IMR-90 (cell line): ENCODE data around the gene RUNX1. TPM values are rescaled to one million over a fixed set of nuclear protein-coding genes. Genes with fewer than 3 reads are reported as not detected.

ENCODE experiments used
- ATAC-seq: fragments of 200-7000 bp; cut with Tn5 transposase; 2 replicates; pipeline ENCODE4 v1.9.1; 2020; ENCODE audit warnings: low read depth, mild to moderate bottlenecking, moderate library complexity
- BruUV-seq: library from RNA; stranded (reverse); fragments of 400-500 nt; replicated peaks from 2 replicates; lab custom pipeline; 2021; lab: Mats Ljungman, UMichigan
- CTCF ChIA-PET: fragments of 300-600 bp; formaldehyde crosslinking; extraction: SDS; loops from one replicate; lab custom pipeline; 2021; ENCODE audit warnings: antibody characterized with exemption; lab: Yijun Ruan, JAX
- POLR2A ChIA-PET: fragments of 300-600 bp; sonication (Branson Sonifier 250); formaldehyde crosslinking; loops from one replicate; lab custom pipeline; 2022; ENCODE audit warnings: antibody characterized with exemption; ENCODE audit not compliant: unreplicated experiment; lab: Charles Lee
- DNase-seq: peaks from one replicate; pipeline ENCODE4 v3.0.0; 2013
- H2AFZ ChIP-seq: replicated peaks from 2 replicates; pipeline ENCODE3; 2013; ENCODE audit warnings: low read length, mild to moderate bottlenecking; ENCODE audit not compliant: poor library complexity
- H2AK5ac ChIP-seq: 2 replicates; pipeline ENCODE4 v1.6.1; 2013; ENCODE audit warnings: low read depth, low read length, inconsistent platforms
- H2AK9ac ChIP-seq: replicated peaks from 2 replicates; pipeline ENCODE3; 2013; ENCODE audit warnings: mild to moderate bottlenecking, low read depth, low read length, moderate library complexity; ENCODE audit not compliant: poor library complexity
- H2BK120ac ChIP-seq: 2 replicates; pipeline ENCODE4 v1.6.1; 2013; ENCODE audit warnings: low read depth, low read length, inconsistent platforms
- H2BK15ac ChIP-seq: 3 replicates; pipeline ENCODE4 v1.6.1; 2013; ENCODE audit warnings: low read depth, low read length, inconsistent platforms
- H2BK20ac ChIP-seq: 2 replicates; pipeline ENCODE4 v1.6.1; 2013; ENCODE audit warnings: low read depth, mild to moderate bottlenecking, inconsistent platforms, low read length, moderate library complexity
- H2BK5ac ChIP-seq: 2 replicates; pipeline ENCODE4 v1.6.1; 2013; ENCODE audit warnings: mild to moderate bottlenecking, low read depth, low read length, inconsistent platforms; ENCODE audit not compliant: poor library complexity, severe bottlenecking
- H3K14ac ChIP-seq: replicated peaks from 2 replicates; pipeline ENCODE4 v1.6.1; 2013; ENCODE audit warnings: low read depth, low read length, inconsistent platforms
- H3K18ac ChIP-seq: 2 replicates; pipeline ENCODE4 v1.6.1; 2013; ENCODE audit warnings: low read depth, low read length, control low read depth
- H3K23ac ChIP-seq: 2 replicates; pipeline ENCODE4 v1.6.1; 2013; ENCODE audit warnings: low read depth, low read length, inconsistent platforms
- H3K27ac ChIP-seq: 2 replicates; pipeline ENCODE4 v1.5.1; 2013; ENCODE audit warnings: mild to moderate bottlenecking, control low read depth, low read length; ENCODE audit not compliant: insufficient read depth
- H3K27me3 ChIP-seq: 2 replicates; pipeline ENCODE4 v1.6.1; 2013; ENCODE audit warnings: low read length; ENCODE audit not compliant: control insufficient read depth, insufficient read depth
- H3K36me3 ChIP-seq: 2 replicates; pipeline ENCODE4 v1.6.1; 2013; ENCODE audit warnings: low read length, mixed read lengths; ENCODE audit not compliant: control insufficient read depth, insufficient read depth
- H3K4ac ChIP-seq: 2 replicates; pipeline ENCODE4 v1.6.1; 2013; ENCODE audit warnings: low read depth, low read length, inconsistent platforms
- H3K4me1 ChIP-seq: 2 replicates; pipeline ENCODE4 v1.6.1; 2013; ENCODE audit warnings: low read length, mixed read lengths; ENCODE audit not compliant: control insufficient read depth, insufficient read depth
- H3K4me2 ChIP-seq: 2 replicates; pipeline ENCODE4 v1.6.1; 2013; ENCODE audit warnings: low read depth, mild to moderate bottlenecking, control low read depth, low read length, moderate library complexity
- H3K4me3 ChIP-seq: 2 replicates; pipeline ENCODE4 v1.5.1; 2013; ENCODE audit warnings: low read depth, mild to moderate bottlenecking, control low read depth, low read length, moderate library complexity; ENCODE audit not compliant: insufficient read depth
- H3K56ac ChIP-seq: 2 replicates; pipeline ENCODE4 v1.6.1; 2013; ENCODE audit warnings: low read length, inconsistent platforms; ENCODE audit not compliant: insufficient read depth; ENCODE audit errors: extremely low read depth
- H3K79me1 ChIP-seq, 2 experiments: 2 replicates each; pipeline ENCODE4 v1.6.1; 2013; ENCODE audit warnings: low read length in 2 of 2, inconsistent platforms in 1 of 2, low read depth in 1 of 2
- H3K9ac ChIP-seq: 2 replicates; pipeline ENCODE4 v1.6.1; 2013; ENCODE audit warnings: low read depth, low read length, control low read depth
- H3K9me1 ChIP-seq: 2 replicates; pipeline ENCODE4 v1.6.1; 2013; ENCODE audit warnings: low read length, inconsistent platforms; ENCODE audit not compliant: insufficient read depth
- H3K9me3 ChIP-seq: 2 replicates; pipeline ENCODE4 v1.6.1; 2013; ENCODE audit warnings: low read length; ENCODE audit not compliant: control insufficient read depth, insufficient read depth
- H4K20me1 ChIP-seq: 2 replicates; pipeline ENCODE4 v1.6.1; 2013; ENCODE audit warnings: low read length, inconsistent platforms; ENCODE audit not compliant: insufficient read depth
- H4K5ac ChIP-seq: 2 replicates; pipeline ENCODE4 v1.6.1; 2013; ENCODE audit warnings: mild to moderate bottlenecking, low read depth, low read length, control low read depth
- H4K8ac ChIP-seq, 2 experiments: 2 replicates each; pipeline ENCODE4 v1.6.1; 2013; ENCODE audit warnings: low read depth in 2 of 2, low read length in 2 of 2, control low read depth in 1 of 2, inconsistent platforms in 1 of 2
- H4K91ac ChIP-seq: 2 replicates; pipeline ENCODE4 v1.6.1; 2013; ENCODE audit warnings: low read depth, low read length, inconsistent platforms; ENCODE audit not compliant: insufficient read depth
- CHD1 ChIP-seq: IDR thresholded peaks from 2 replicates; pipeline ENCODE4 v1.6.1; 2012; ENCODE audit warnings: low read depth, low read length, improper control_type of control experiment
- CTCF ChIP-seq: conservative IDR thresholded peaks from 2 replicates; pipeline ENCODE4 v1.5.1; 2012; ENCODE audit warnings: mild to moderate bottlenecking, low read depth, low read length, improper control_type of control experiment
- ELK1 ChIP-seq: fragments of 150-350 bp; IDR thresholded peaks from 2 replicates; pipeline ENCODE4 v1.6.1; 2016; ENCODE audit warnings: low read depth, mild to moderate bottlenecking, low read length, moderate library complexity, borderline replicate concordance
- MAZ ChIP-seq: IDR thresholded peaks from 2 replicates; pipeline ENCODE4 v1.6.1; 2012; ENCODE audit warnings: low read depth, mild to moderate bottlenecking, low read length, improper control_type of control experiment, moderate library complexity, borderline replicate concordance
- MXI1 ChIP-seq: IDR thresholded peaks from 2 replicates; pipeline ENCODE4 v1.6.1; 2012; ENCODE audit warnings: low read depth, mild to moderate bottlenecking, low read length, moderate library complexity, borderline replicate concordance
- NFE2L2 ChIP-seq: fragments of 150-350 bp; IDR thresholded peaks from 2 replicates; pipeline ENCODE4 v1.6.1; 2016; ENCODE audit warnings: low read depth, mild to moderate bottlenecking, low read length
- POLR2A ChIP-seq: IDR thresholded peaks from 2 replicates; pipeline ENCODE4 v1.6.1; 2012; ENCODE audit warnings: mild to moderate bottlenecking, low read depth, low read length
- RAD21 ChIP-seq: IDR thresholded peaks from 2 replicates; pipeline ENCODE4 v1.6.1; 2012; ENCODE audit warnings: low read length, improper control_type of control experiment
- RCOR1 ChIP-seq: IDR thresholded peaks from 2 replicates; pipeline ENCODE4 v1.6.1; 2012; ENCODE audit warnings: mild to moderate bottlenecking, low read length, improper control_type of control experiment; ENCODE audit not compliant: insufficient replicate concordance
- RFX5 ChIP-seq: IDR thresholded peaks from 2 replicates; pipeline ENCODE4 v1.8.0; 2012; ENCODE audit warnings: low read depth, mild to moderate bottlenecking, low read length, moderate library complexity
- SMC3 ChIP-seq: fragments of 150-350 bp; IDR thresholded peaks from 2 replicates; pipeline ENCODE4 v1.6.1; 2016; ENCODE audit warnings: low read depth, mild to moderate bottlenecking, antibody characterized with exemption, low read length, moderate library complexity
- USF2 ChIP-seq: fragments of 150-350 bp; IDR thresholded peaks from 2 replicates; pipeline ENCODE4 v1.6.1; 2017; ENCODE audit warnings: mild to moderate bottlenecking, antibody characterized with exemption, low read length, low read depth
- WGBS, 2 experiments: methylation state at CpG; one replicate each; pipeline versions ENCODE4 v1.1.5 to v1.1.7; 2013; ENCODE audit warnings: missing lambda C conversion rate in 2 of 2; ENCODE audit not compliant: insufficient read length in 1 of 2; ENCODE audit errors: extremely low coverage in 2 of 2; 5-methylcytosine and 5-hydroxymethylcytosine counted together
- dilution Hi-C: fragments of 300-500 bp; cut with HindIII; formaldehyde crosslinking; loops from one replicate; pipeline ENCODE4 v1.14.3; 2018; ENCODE audit warnings: low sequenced_read_pairs; ENCODE audit not compliant: unreplicated experiment
- in situ Hi-C: fragments of 300-500 bp; cut with MboI; formaldehyde crosslinking; loops from 3 replicates; pipeline ENCODE4 v1.14.3; 2019; ENCODE audit warnings: low sequenced_read_pairs, inconsistent platforms, mixed read lengths
- intact Hi-C: fragments of 100-400 bp; cut with micrococcal nuclease; formaldehyde crosslinking; loops from 2 replicates; pipeline ENCODE4 v1.10.0; 2022
- polyA plus RNA-seq, 3 experiments: library from polyadenylated mRNA; depleted of rRNA; stranded (reverse); fragments of >200 nt; gene quantifications; 2 replicates each; pipeline ENCODE4 v1.2.3, GENCODE V29; 2012; ENCODE audit warnings: low replicate concordance in 1 of 3
- total RNA-seq: library from RNA; depleted of rRNA; stranded (reverse); fragments of >200 nt; gene quantifications from 2 replicates; pipeline ENCODE4 v1.2.3, GENCODE V29; 2012

RUNX1 gene
- total and polyA plus RNA-seq, 2 of the 4 experiments (the other 2 are of a cell fraction), result 34.5 to 56.5 TPM

- Histone ChIP-seq H3K56ac (no peak overlapping the region), H2BK120ac (peak overlapping the region; percentile 31; the same call in 1 of the 2 replicates), H2BK5ac (no peak overlapping the region), H4K5ac (no peak overlapping the region), H4K20me1 (no peaks in the 10 kb centered on the region), H3K14ac (no peak overlapping the region), H4K91ac (no peak overlapping the region; the same call in 1 of the 2 replicates), H3K4me3 (no peak overlapping the region), H4K8ac (0 out of 4 replicates have a peak overlapping the region, but pooled peaks of 1 of the 2 experiments have one; percentile 15), H3K18ac (no peak overlapping the region), H2AK5ac (peak overlapping the region; percentile 80; the same call in 1 of the 2 replicates), H3K9me1 (peaks cover 11% of the 10 kb centered on the region), H3K79me1 (peaks cover 0 to 16% of the 10 kb centered on the region in 2 experiments; a peak in 2 of 4 replicates), H3K27me3 (no peaks in the 10 kb centered on the region), H3K36me3 (no peaks in the 10 kb centered on the region), H2BK15ac (peak overlapping the region; percentile 44; the same call in 2 of the 3 replicates), H3K4ac (peak overlapping the region; percentile 29; the same call in 1 of the 2 replicates), H3K9me3 (no peaks in the 10 kb centered on the region), H3K4me2 (no peak overlapping the region), H3K27ac (no peak overlapping the region), H3K23ac (no peak overlapping the region), H2AK9ac (no peak overlapping the region), H3K9ac (no peak overlapping the region), H2BK20ac (no peak overlapping the region; the same call in 1 of the 2 replicates), H2AFZ (no peak overlapping the region), H3K4me1 (peaks cover 14% of the 10 kb centered on the region)
- DNase-seq, result no peak
- ATAC-seq, result no peak
- CTCF ChIA-PET, result no interaction called here
- WGBS, 2 experiments, result 72% methylated on average over 4 of the region's 10 CpGs; no CpG with 5 or more reads in 1 of the 2 experiments
- POLR2A ChIA-PET, result interaction anchor here (0.5 kb wide), 1 partner anchor 148 kb away, joined by 8 read pairs; no protein-coding TSS in a partner anchor
- no peak for TF ChIP-seq SMC3
- TF ChIP-seq CTCF, result no peak
- no peak for TF ChIP-seq POLR2A
- TF ChIP-seq NFE2L2, result no peak
- no peak for TF ChIP-seq RFX5
- no peak for TF ChIP-seq USF2
- no peak for TF ChIP-seq RAD21
- TF ChIP-seq MXI1, result no peak
- TF ChIP-seq RCOR1, result no peak
- TF ChIP-seq CHD1, result no peak
- TF ChIP-seq ELK1, result no peak
- TF ChIP-seq MAZ, result no peak
- in situ Hi-C loops, result no loop called here
- dilution Hi-C loops, result no loop called here
- no TSS peak for BruUV-seq
- intact Hi-C loops, result no loop called here
These were observed 57.6 kb downstream of the RUNX1 start for GRCh38 chr21:34991366-34991957.
